Mesothelial cell of epicardium (in vitro differentiated cells): Measurements from ENCODE around the gene MACROD2. TPM values are rescaled to one million over a fixed set of nuclear protein-coding genes. Genes with fewer than 3 reads are reported as not detected.
"Not testable (repeated sequence)": the region's sequence is repeated elsewhere in the genome, so short reads cannot be mapped to it uniquely, and the experiment has no call there.

ENCODE experiments used
- DNase-seq, 2 experiments: peaks; one replicate each; pipeline ENCODE4 v3.0.0; 2021; ENCODE audit warnings: low spot score in 2 of 2; ENCODE audit not compliant: unreplicated experiment in 2 of 2
- H3K27ac Mint-ChIP-seq: 2 replicates; pipeline ENCODE4 v1.8.0; 2021; ENCODE audit warnings: mixed read lengths
- H3K27me3 Mint-ChIP-seq: 2 replicates; pipeline ENCODE4 v1.8.0; 2021; ENCODE audit warnings: low read depth, mixed read lengths
- H3K36me3 Mint-ChIP-seq: 2 replicates; pipeline ENCODE4 v1.8.0; 2021; ENCODE audit warnings: mixed read lengths
- H3K4me1 Mint-ChIP-seq: 2 replicates; pipeline ENCODE4 v1.8.0; 2021; ENCODE audit warnings: mixed read lengths
- H3K4me3 Mint-ChIP-seq: 2 replicates; pipeline ENCODE4 v1.8.0; 2021; ENCODE audit warnings: mild to moderate bottlenecking, moderate library complexity, mixed read lengths
- H3K9me3 Mint-ChIP-seq: 2 replicates; pipeline ENCODE4 v1.8.0; 2021; ENCODE audit warnings: mixed read lengths
- total RNA-seq: library from RNA; stranded (reverse); gene quantifications from 3 replicates; pipeline ENCODE4 v1.2.1, GENCODE V29; 2021
- TF ChIP-seq, protein P1 (sequence below): fragments of 200-600 bp; sonication (generic); IDR thresholded peaks from one replicate; pipeline ENCODE4 v1.5.0; 2021; ENCODE audit warnings: antibody characterized with exemption; ENCODE audit not compliant: unreplicated experiment

Gene MACROD2
- total RNA-seq, 1 donor from 2014 or later = 10.0 TPM

- Mint-ChIP-seq H3K27me3 (no peaks in the 10 kb centered on the region), H3K9me3 (peaks cover 13% of the 10 kb centered on the region), H3K4me1 (no peaks in the 10 kb centered on the region), H3K27ac (no peak overlapping the region), H3K36me3 (peaks cover 4% of the 10 kb centered on the region), H3K4me3 (no peak overlapping the region)
- DNase-seq = no peak
- TF ChIP-seq, protein P1, sequence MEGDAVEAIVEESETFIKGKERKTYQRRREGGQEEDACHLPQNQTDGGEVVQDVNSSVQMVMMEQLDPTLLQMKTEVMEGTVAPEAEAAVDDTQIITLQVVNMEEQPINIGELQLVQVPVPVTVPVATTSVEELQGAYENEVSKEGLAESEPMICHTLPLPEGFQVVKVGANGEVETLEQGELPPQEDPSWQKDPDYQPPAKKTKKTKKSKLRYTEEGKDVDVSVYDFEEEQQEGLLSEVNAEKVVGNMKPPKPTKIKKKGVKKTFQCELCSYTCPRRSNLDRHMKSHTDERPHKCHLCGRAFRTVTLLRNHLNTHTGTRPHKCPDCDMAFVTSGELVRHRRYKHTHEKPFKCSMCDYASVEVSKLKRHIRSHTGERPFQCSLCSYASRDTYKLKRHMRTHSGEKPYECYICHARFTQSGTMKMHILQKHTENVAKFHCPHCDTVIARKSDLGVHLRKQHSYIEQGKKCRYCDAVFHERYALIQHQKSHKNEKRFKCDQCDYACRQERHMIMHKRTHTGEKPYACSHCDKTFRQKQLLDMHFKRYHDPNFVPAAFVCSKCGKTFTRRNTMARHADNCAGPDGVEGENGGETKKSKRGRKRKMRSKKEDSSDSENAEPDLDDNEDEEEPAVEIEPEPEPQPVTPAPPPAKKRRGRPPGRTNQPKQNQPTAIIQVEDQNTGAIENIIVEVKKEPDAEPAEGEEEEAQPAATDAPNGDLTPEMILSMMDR = no peak
Observed at GRCh38 chr20:14005996-14006395, 10.7 kb downstream of the MACROD2 start.

GRCh38 chr20:14009208-14009607 is 13.9 kb downstream of the MACROD2 start:
- no peak for DNase-seq
- no peaks in the 10 kb centered on the region for H3K4me1 Mint-ChIP-seq
- peaks cover 12% of the 10 kb centered on the region for H3K36me3 Mint-ChIP-seq
- H3K27me3 Mint-ChIP-seq = no peaks in the 10 kb centered on the region
- TF ChIP-seq, protein P1 = no peak
- peaks cover 23% of the 10 kb centered on the region for H3K9me3 Mint-ChIP-seq
- no peak overlapping the region for H3K4me3 Mint-ChIP-seq
- no peak overlapping the region for H3K27ac Mint-ChIP-seq

DNA sequence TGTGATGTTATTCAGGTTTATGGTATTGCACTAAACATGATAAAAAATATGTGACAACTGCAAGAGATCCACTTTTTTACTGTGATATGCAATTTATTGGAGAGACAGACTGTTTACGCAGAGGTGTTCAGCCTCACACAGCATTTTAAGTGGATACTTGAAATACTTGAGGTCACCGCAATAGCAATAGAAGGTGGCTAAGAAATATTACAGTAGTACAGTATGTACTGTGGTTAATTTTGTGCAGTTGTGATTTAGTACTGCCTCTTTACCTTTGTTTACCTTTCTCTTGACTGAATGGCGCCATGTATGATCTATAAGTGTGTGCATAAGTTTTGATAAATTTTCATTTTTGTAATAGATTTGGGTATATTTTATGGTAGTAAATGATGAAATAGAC is 17.4 kb downstream of the MACROD2 start:
- Mint-ChIP-seq H3K27ac (no peak overlapping the region), H3K36me3 (peaks cover 18% of the 10 kb centered on the region), H3K4me3 (no peak overlapping the region), H3K4me1 (no peaks in the 10 kb centered on the region), H3K27me3 (no peaks in the 10 kb centered on the region), H3K9me3 (peaks cover 39% of the 10 kb centered on the region)
- TF ChIP-seq, protein P1 = no peak
- DNase-seq = no peak

DNA sequence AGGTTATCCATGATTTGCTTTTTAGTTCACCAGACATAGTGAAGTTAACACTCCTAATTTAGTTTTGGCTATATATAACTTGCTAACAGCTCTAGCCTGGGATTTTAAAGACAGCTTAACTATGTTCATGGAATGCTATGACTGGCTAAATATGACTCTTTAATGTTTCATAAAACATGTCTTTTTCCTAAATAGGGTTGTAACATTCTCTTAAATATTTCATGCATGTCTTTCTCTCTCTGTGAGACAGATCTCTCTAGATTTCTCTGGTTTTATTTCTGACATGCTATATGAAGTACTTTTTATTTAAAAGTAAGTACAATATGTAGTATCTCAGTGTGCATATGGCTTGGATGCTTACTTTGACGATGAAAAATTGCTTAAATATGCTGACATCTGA is 35.7 kb downstream of the MACROD2 start:
- H3K4me1 Mint-ChIP-seq = peaks cover 5% of the 10 kb centered on the region
- peaks cover 3% of the 10 kb centered on the region for H3K36me3 Mint-ChIP-seq
- H3K27me3 Mint-ChIP-seq = peaks cover 2% of the 10 kb centered on the region
- no peak overlapping the region for H3K4me3 Mint-ChIP-seq
- DNase-seq = no peak
- TF ChIP-seq, protein P1 = no peak
- H3K27ac Mint-ChIP-seq = no peak overlapping the region
- H3K9me3 Mint-ChIP-seq = peaks cover 8% of the 10 kb centered on the region

- Mint-ChIP-seq H3K4me1 (peaks cover 5% of the 10 kb centered on the region), H3K36me3 (no peaks in the 10 kb centered on the region), H3K4me3 (no peak overlapping the region), H3K27me3 (no peaks in the 10 kb centered on the region), H3K9me3 (no peaks in the 10 kb centered on the region), H3K27ac (no peak overlapping the region)
- no peak for DNase-seq
- TF ChIP-seq, protein P1 = no peak
Observed at GRCh38 chr20:14033310-14033709, 38.0 kb downstream of the MACROD2 start.

DNA sequence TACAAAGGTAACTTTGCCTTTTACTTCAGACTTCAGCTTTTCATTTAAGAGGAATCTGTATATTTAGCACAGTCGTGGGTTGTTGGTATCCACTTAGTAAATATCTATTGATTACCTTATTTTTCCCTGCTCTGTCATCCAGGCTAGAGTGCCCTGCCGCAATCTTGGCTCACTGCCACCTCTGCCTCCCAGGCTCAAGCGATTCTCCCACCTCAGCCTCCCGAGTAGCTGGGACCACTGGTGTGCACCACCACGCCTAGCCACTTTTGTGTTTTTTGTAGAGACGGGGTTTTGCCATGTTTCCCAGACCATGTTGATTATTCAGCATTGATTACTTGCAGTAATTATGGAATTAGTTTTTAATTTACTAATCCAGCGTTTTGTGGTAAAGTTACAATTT is 41.3 kb downstream of the MACROD2 start:
- peaks cover 3% of the 10 kb centered on the region for H3K4me1 Mint-ChIP-seq
- no peak for DNase-seq
- H3K9me3 Mint-ChIP-seq = no peaks in the 10 kb centered on the region
- no peak overlapping the region for H3K4me3 Mint-ChIP-seq
- no peak overlapping the region for H3K27ac Mint-ChIP-seq
- no peaks in the 10 kb centered on the region for H3K27me3 Mint-ChIP-seq
- TF ChIP-seq, protein P1 = no peak
- H3K36me3 Mint-ChIP-seq = no peaks in the 10 kb centered on the region

GRCh38 chr20:14044712-14045276 is 49.5 kb downstream of the MACROD2 start:
- H3K4me3 Mint-ChIP-seq, DNase-seq, H3K36me3 Mint-ChIP-seq, H3K4me1 Mint-ChIP-seq, H3K27ac Mint-ChIP-seq, H3K27me3 Mint-ChIP-seq, H3K9me3 Mint-ChIP-seq: not testable (repeated sequence)
